ENCODE measurements around the gene SEC11A. TPM values are rescaled to one million over a fixed set of nuclear protein-coding genes. Genes with fewer than 3 reads are reported as not detected.
"Not testable (repeated sequence)": the region's sequence is repeated elsewhere in the genome, so short reads cannot be mapped to it uniquely, and the experiment has no call there.

SEC11A gene
- total RNA-seq, 3 donors from 2014 or later (not counting 1 experiment from before 2014, with no cell fraction given), result 78.7 to 89.3 (median 81.8) TPM

- no peak for DNase-seq
- no peaks in the 10 kb centered on the region for H3K27me3 ChIP-seq (ENCODE audit: control insufficient read depth, insufficient read depth, low read length)
- intact Hi-C loops (cut with micrococcal nuclease), result no loop called here
- H3K36me3 Mint-ChIP-seq, result no peaks in the 10 kb centered on the region
- TF ChIP-seq, protein P1, sequence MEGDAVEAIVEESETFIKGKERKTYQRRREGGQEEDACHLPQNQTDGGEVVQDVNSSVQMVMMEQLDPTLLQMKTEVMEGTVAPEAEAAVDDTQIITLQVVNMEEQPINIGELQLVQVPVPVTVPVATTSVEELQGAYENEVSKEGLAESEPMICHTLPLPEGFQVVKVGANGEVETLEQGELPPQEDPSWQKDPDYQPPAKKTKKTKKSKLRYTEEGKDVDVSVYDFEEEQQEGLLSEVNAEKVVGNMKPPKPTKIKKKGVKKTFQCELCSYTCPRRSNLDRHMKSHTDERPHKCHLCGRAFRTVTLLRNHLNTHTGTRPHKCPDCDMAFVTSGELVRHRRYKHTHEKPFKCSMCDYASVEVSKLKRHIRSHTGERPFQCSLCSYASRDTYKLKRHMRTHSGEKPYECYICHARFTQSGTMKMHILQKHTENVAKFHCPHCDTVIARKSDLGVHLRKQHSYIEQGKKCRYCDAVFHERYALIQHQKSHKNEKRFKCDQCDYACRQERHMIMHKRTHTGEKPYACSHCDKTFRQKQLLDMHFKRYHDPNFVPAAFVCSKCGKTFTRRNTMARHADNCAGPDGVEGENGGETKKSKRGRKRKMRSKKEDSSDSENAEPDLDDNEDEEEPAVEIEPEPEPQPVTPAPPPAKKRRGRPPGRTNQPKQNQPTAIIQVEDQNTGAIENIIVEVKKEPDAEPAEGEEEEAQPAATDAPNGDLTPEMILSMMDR (IDR thresholded peaks at IDR 0.05), result no peak
- WGBS (ENCODE audit: insufficient coverage), result 89% methylated on average over 1 of the region's 1 CpG
- no peaks in the 10 kb centered on the region for H3K9me3 ChIP-seq (ENCODE audit: control insufficient read depth, insufficient read depth, low read length)
- no peak overlapping the region for H3K27ac ChIP-seq (ENCODE audit: low read length)
- no peaks in the 10 kb centered on the region for H3K27me3 Mint-ChIP-seq (ENCODE audit: low read depth in 2 of 2)
- no peak overlapping the region for H3K4me3 Mint-ChIP-seq
- peaks cover 2% of the 10 kb centered on the region for H3K36me3 ChIP-seq (ENCODE audit: control insufficient read depth, insufficient read depth, low read length)
- H3K27ac Mint-ChIP-seq, result no peak overlapping the region
- H3K4me1 ChIP-seq (ENCODE audit: control insufficient read depth, insufficient read depth, low read length), result peaks cover 28% of the 10 kb centered on the region
- H3K9me3 Mint-ChIP-seq, result no peaks in the 10 kb centered on the region
- H3K4me1 Mint-ChIP-seq, result peaks cover 16 to 27% of the 10 kb centered on the region in 2 donors
- no peak for ATAC-seq
- H3K4me3 ChIP-seq (ENCODE audit: low read length), result no peak overlapping the region
Measured at GRCh38 chr15:84760219-84760618, 44.3 kb upstream of the SEC11A start.

- no peak overlapping the region for H3K4me3 ChIP-seq (ENCODE audit: low read length)
- intact Hi-C loops (cut with micrococcal nuclease), result no loop called here
- no peak overlapping the region for H3K4me3 Mint-ChIP-seq
- H3K4me1 Mint-ChIP-seq, result peaks cover 15 to 23% of the 10 kb centered on the region in 2 donors
- no peaks in the 10 kb centered on the region for H3K9me3 ChIP-seq (ENCODE audit: control insufficient read depth, insufficient read depth, low read length)
- no peaks in the 10 kb centered on the region for H3K36me3 ChIP-seq (ENCODE audit: control insufficient read depth, insufficient read depth, low read length)
- no peaks in the 10 kb centered on the region for H3K36me3 Mint-ChIP-seq
- TF ChIP-seq, protein P1 (IDR thresholded peaks at IDR 0.05), result no peak
- H3K27ac Mint-ChIP-seq, result no peak overlapping the region
- no peaks in the 10 kb centered on the region for H3K9me3 Mint-ChIP-seq
- H3K4me1 ChIP-seq (ENCODE audit: control insufficient read depth, insufficient read depth, low read length), result peaks cover 28% of the 10 kb centered on the region
- WGBS (ENCODE audit: insufficient coverage), result 85% methylated on average over 1 of the region's 1 CpG
- no peak overlapping the region for H3K27ac ChIP-seq (ENCODE audit: low read length)
- DNase-seq, result no peak
- no peaks in the 10 kb centered on the region for H3K27me3 ChIP-seq (ENCODE audit: control insufficient read depth, insufficient read depth, low read length)
- no peak for ATAC-seq
- no peaks in the 10 kb centered on the region for H3K27me3 Mint-ChIP-seq (ENCODE audit: low read depth in 2 of 2)
Measured at GRCh38 chr15:84759018-84759417, 43.1 kb upstream of the SEC11A start.

DNA sequence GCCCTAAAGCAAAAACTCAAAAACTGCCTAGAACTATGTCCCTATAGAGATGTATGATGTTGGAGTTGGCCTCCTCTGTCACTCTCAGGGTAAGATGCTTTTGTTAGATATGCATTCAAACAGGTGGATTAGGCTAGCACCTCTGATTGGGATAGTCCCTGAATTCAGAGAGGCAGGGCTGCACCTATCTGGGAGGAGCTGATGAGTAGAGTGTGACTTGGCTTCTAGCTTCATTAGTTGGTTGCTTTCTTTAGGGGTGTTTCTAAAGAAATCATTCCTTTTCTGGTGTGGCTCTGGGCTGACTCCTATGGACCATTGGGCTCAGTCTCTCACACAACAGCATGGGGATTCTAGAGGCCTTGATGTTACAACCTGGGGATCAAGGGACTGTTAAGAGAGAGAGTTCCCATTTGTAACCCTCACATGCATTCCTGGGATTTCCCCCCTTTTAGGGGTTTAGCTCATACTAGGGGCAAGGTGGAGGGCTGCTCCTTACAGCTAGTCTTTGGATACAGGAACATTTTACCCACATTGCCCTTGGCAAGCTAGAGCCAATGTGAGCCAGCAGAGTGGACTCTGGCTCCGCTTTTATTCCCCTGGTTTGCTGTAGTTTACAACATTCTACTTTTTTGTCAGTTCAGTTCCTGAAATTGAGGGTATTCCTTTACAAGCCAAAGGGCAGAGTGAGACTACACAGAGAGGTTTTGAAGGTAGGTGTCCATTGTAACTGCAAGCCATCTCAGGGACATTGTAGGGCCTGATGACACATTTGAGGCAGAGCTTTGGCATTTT, 40.0 kb upstream of the SEC11A start:
- H3K9me3 Mint-ChIP-seq, result no peaks in the 10 kb centered on the region
- Histone ChIP-seq H3K4me3 (ENCODE audit: low read length) (no peak overlapping the region), H3K4me1 (ENCODE audit: control insufficient read depth, insufficient read depth, low read length) (peaks cover 18% of the 10 kb centered on the region), H3K27ac (ENCODE audit: low read length) (no peak overlapping the region), H3K36me3 (ENCODE audit: control insufficient read depth, insufficient read depth, low read length) (no peaks in the 10 kb centered on the region), H3K27me3 (ENCODE audit: control insufficient read depth, insufficient read depth, low read length) (no peaks in the 10 kb centered on the region), H3K9me3 (ENCODE audit: control insufficient read depth, insufficient read depth, low read length) (no peaks in the 10 kb centered on the region)
- peak in 1 of 2 donors; percentile 21 for DNase-seq
- TF ChIP-seq, protein P1 (IDR thresholded peaks at IDR 0.05), result no peak
- H3K4me3 Mint-ChIP-seq, result no peak overlapping the region
- peak in 1 of 3 donors; percentile 40 for ATAC-seq
- H3K4me1 Mint-ChIP-seq, result peaks cover 31 to 42% of the 10 kb centered on the region in 2 donors
- 100% methylated on average over 1 of the region's 1 CpG for WGBS (ENCODE audit: insufficient coverage)
- H3K36me3 Mint-ChIP-seq, result no peaks in the 10 kb centered on the region
- H3K27me3 Mint-ChIP-seq (ENCODE audit: low read depth in 2 of 2), result no peaks in the 10 kb centered on the region
- intact Hi-C loops (cut with micrococcal nuclease), result no loop called here
- H3K27ac Mint-ChIP-seq, result peak overlapping the region; percentile 5 to 33

DNA sequence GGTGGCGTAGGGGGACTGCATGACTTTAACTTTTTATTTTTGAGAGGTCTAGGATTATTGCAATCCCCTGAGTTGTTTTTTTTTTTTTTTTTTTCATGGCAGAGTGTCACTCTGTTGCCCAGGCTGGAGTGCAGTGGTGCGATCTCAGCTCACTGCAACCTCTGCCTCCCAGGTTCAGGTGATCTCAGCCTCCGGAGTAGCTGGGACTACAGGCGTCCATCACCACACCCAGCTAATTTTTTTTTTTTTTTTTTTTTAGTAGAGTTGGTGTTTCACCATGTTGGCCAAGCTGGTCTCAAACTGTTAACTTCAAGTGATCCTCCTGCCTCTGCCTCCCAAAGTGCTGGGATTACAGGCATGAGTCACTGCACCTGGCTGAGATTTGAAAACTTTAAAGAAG, 39.0 kb upstream of the SEC11A start:
- ATAC-seq; H3K27me3 Mint-ChIP-seq (ENCODE audit: low read depth in 2 of 2); H3K27ac ChIP-seq (ENCODE audit: low read length); intact Hi-C loops (cut with micrococcal nuclease); H3K36me3 Mint-ChIP-seq; H3K27me3 ChIP-seq (ENCODE audit: control insufficient read depth, insufficient read depth, low read length); H3K9me3 Mint-ChIP-seq; H3K9me3 ChIP-seq (ENCODE audit: control insufficient read depth, insufficient read depth, low read length); H3K4me3 ChIP-seq (ENCODE audit: low read length); H3K36me3 ChIP-seq (ENCODE audit: control insufficient read depth, insufficient read depth, low read length); DNase-seq; H3K4me3 Mint-ChIP-seq: not testable (repeated sequence)
- Mint-ChIP-seq H3K4me1 (peaks cover 42 to 53% of the 10 kb centered on the region in 2 donors), H3K27ac (peak overlapping the region; percentile 26 to 44)
- H3K4me1 ChIP-seq (ENCODE audit: control insufficient read depth, insufficient read depth, low read length), result peaks cover 22% of the 10 kb centered on the region
- 100% methylated on average over 2 of the region's 4 CpGs for WGBS (ENCODE audit: insufficient coverage)

Data from natural killer cell (primary cell).